HG03139 (cell line): ENCODE data around the gene DLG2.
"Not testable (repeated sequence)": the region's sequence is repeated elsewhere in the genome, so short reads cannot be mapped to it uniquely, and the experiment has no call there.

Experiments used
- ATAC-seq: cut with Tn5 transposase; IDR thresholded peaks from one replicate; pipeline ENCODE4 v1.9.1; 2021; ENCODE audit not compliant: unreplicated experiment

Gene DLG2

GRCh38 chr11:84795698-84796097, 831.4 kb downstream of the DLG2 start:
- no peak for ATAC-seq

GRCh38 chr11:84794663-84795443, 832.3 kb downstream of the DLG2 start:
- ATAC-seq, result no peak

GRCh38 chr11:84793318-84793717, 833.8 kb downstream of the DLG2 start:
- ATAC-seq, result no peak

GRCh38 chr11:84790849-84791427, 836.2 kb downstream of the DLG2 start:
- no peak for ATAC-seq

GRCh38 chr11:84788220-84788619, 838.9 kb downstream of the DLG2 start:
- no peak for ATAC-seq

GRCh38 chr11:84784158-84784557, 843.0 kb downstream of the DLG2 start:
- not testable (repeated sequence) for ATAC-seq

- no peak for ATAC-seq
Measured at GRCh38 chr11:84780689-84781293, 846.4 kb downstream of the DLG2 start.

- no peak for ATAC-seq
Measured at GRCh38 chr11:84775503-84775902, 851.6 kb downstream of the DLG2 start.

GRCh38 chr11:84763931-84764330, 863.2 kb downstream of the DLG2 start:
- ATAC-seq, result no peak

- no peak for ATAC-seq
Measured at GRCh38 chr11:84757711-84758110, 869.4 kb downstream of the DLG2 start.

GRCh38 chr11:84751371-84751770, 875.8 kb downstream of the DLG2 start:
- no peak for ATAC-seq

- no peak for ATAC-seq
Measured at GRCh38 chr11:84747871-84748270, 879.3 kb downstream of the DLG2 start.

GRCh38 chr11:84740050-84740449, 887.1 kb downstream of the DLG2 start:
- no peak for ATAC-seq

- ATAC-seq, result no peak
Measured at GRCh38 chr11:84724256-84724655, 902.9 kb downstream of the DLG2 start.

- ATAC-seq, result no peak
Measured at GRCh38 chr11:84722583-84723108, 904.5 kb downstream of the DLG2 start.

GRCh38 chr11:84721561-84721961, 905.6 kb downstream of the DLG2 start:
- no peak for ATAC-seq

- ATAC-seq, result no peak
Measured at GRCh38 chr11:84720706-84721402, 906.3 kb downstream of the DLG2 start.

- no peak for ATAC-seq
Measured at GRCh38 chr11:84719935-84720577, 907.1 kb downstream of the DLG2 start.

- peak; percentile 97 for ATAC-seq
Measured at GRCh38 chr11:84714316-84714780, 912.8 kb downstream of the DLG2 start.

- ATAC-seq, result no peak
Measured at GRCh38 chr11:84691830-84692229, 935.3 kb downstream of the DLG2 start.

GRCh38 chr11:84687433-84687832, 939.7 kb downstream of the DLG2 start:
- no peak for ATAC-seq
